ENCODE data around the gene RPL10A.
"Not testable (repeated sequence)": the region's sequence is repeated elsewhere in the genome, so short reads cannot be mapped to it uniquely, and the experiment has no call there.

RPL10A gene

GRCh38 chr6:35512006-35512405 lies 43.8 kb downstream of the RPL10A start:
- DNase-seq (ENCODE audit: low spot score), result no peak

GRCh38 chr6:35512740-35513139 lies 44.5 kb downstream of the RPL10A start, which contains the start of gene TULP1:
TSS of gene TULP1 (minus strand) at chr6:35512896. CDS start at chr6:35512858, 38 bp downstream.
- no peak for DNase-seq (ENCODE audit: low spot score)

- DNase-seq (ENCODE audit: low spot score), result no peak
Measured at GRCh38 chr6:35514587-35514986, 46.4 kb downstream of the RPL10A start.

- not testable (repeated sequence) for DNase-seq (ENCODE audit: low spot score)
Measured at GRCh38 chr6:35515939-35516338, 47.7 kb downstream of the RPL10A start.

GRCh38 chr6:35516712-35517111 lies 48.5 kb downstream of the RPL10A start:
- no peak for DNase-seq (ENCODE audit: low spot score)

- DNase-seq (ENCODE audit: low spot score), result not testable (repeated sequence)
Measured at GRCh38 chr6:35517978-35518377, 49.8 kb downstream of the RPL10A start.

GRCh38 chr6:35518566-35519312 lies 50.5 kb downstream of the RPL10A start:
- no peak for DNase-seq (ENCODE audit: low spot score)

- DNase-seq (ENCODE audit: low spot score), result no peak
Measured at GRCh38 chr6:35519313-35520015, 51.3 kb downstream of the RPL10A start.
